Mucosa of descending colon (tissue), 3 donors: ENCODE results near the gene SPATA25. TPM values are rescaled to one million over a fixed set of nuclear protein-coding genes. Genes with fewer than 3 reads are reported as not detected.
"Not testable (repeated sequence)": the region's sequence is repeated elsewhere in the genome, so short reads cannot be mapped to it uniquely, and the experiment has no call there.

Experiments used
- ATAC-seq: fragments of 200-7000 bp; cut with Tn5 transposase; one replicate; pipeline ENCODE4 v1.9.1; 2020; ENCODE audit warnings: mild to moderate bottlenecking, moderate library complexity
- DNase-seq, 3 donors: peaks; one replicate each; pipeline ENCODE4 v3.0.0-alpha.2; 2020
- H3K36me3 ChIP-seq: fragments of 200-600 bp; one replicate; pipeline ENCODE4 v1.8.0; 2021; ENCODE audit warnings: low read depth, mild to moderate bottlenecking
- H3K4me1 ChIP-seq: fragments of 200-600 bp; one replicate; pipeline ENCODE4 v1.8.0; 2021; ENCODE audit warnings: low read depth, mild to moderate bottlenecking
- H3K4me3 ChIP-seq: fragments of 200-600 bp; one replicate; pipeline ENCODE4 v1.8.0; 2021; ENCODE audit warnings: mild to moderate bottlenecking
- H3K9me3 ChIP-seq: fragments of 200-600 bp; one replicate; pipeline ENCODE4 v1.8.0; 2021; ENCODE audit warnings: mild to moderate bottlenecking
- intact Hi-C, 2 donors: fragments of 100-400 bp; cut with DNase I in 1 of 2; cut with micrococcal nuclease in 1 of 2; formaldehyde crosslinking; loops; one replicate each; pipeline versions ENCODE4 v1.11.0 to v1.11.1; 2022; cut with DNase I, micrococcal nuclease
- total RNA-seq, 3 donors: library from RNA; stranded (reverse); fragmentation: NEBNext Ultra II Directional in 2 of 3; extraction: Animal tissue kit (Norgen Biotek cat#: 25700) in 2 of 3; gene quantifications; one replicate each; pipeline versions ENCODE4 v1.2.1 to v1.2.4, GENCODE V29; 2021 to 2023
- TF ChIP-seq, protein P1 (sequence below): fragments of 200-600 bp; IDR thresholded peaks from one replicate; pipeline ENCODE4 v1.8.0; 2022; ENCODE audit warnings: antibody characterized with exemption, mild to moderate bottlenecking
- donor health status: DM: no; HTN: no; CAD: no; lungs with moderate emphysema.
- donor health status: DM: no; HTN: no; CAD: no.
- donor health status: DM: no; HTN: yes; CAD: no.

SPATA25 gene
- total RNA-seq, 3 donors from 2014 or later: 3.9 to 6.0 (median 4.1) TPM

DNA sequence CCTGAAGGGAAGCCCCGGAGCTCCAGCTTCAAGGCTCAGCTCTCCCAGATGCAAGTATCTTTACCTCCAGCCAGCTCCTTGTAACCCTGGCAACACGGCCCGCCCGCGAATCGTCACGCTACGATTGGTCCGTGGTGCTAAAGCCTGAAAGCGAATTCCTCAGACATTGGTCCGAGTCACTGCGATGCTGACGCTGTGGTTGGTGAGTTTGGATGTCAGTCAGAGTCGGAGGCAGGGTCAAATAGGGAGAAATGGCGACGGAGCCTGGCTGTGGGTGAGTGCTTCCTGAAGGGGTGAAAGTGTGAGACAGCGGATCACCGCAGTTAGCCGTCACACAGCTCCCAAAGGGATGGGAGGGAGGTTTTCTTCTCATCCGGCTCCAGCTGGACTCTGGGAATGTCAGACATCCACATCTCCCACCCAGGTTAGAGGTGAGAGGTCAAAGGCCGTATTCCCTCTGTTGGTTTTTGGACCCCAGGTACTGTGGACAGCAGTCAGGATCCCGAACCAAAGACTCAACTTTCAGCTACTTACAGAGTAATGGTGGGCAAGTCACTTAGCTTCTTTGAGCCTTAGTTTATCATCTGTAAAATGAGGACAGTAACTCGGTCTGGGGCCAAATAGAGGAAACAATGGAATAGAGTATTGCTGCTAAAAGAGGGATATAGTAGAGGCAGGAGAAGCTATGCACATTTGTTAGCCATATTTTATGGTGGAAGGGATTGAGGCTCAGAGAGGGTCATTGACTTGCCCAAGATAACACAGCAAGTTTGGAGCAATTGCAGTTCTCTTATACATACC lies 6.2 kb downstream of the SPATA25 start, which contains the start of gene ZSWIM1:
Gene ZSWIM1 (plus strand): TSS at position 240 of the 801 bp plus-strand sequence. CDS start 1,366 bp downstream, outside the sequence.
- DNase-seq (peak; percentile 99 to 100 (median 100)), ATAC-seq (peak; percentile 99)
- Histone ChIP-seq H3K36me3 (no peaks in the 10 kb centered on the region), H3K9me3 (no peaks in the 10 kb centered on the region), H3K4me1 (peaks cover 6% of the 10 kb centered on the region), H3K4me3 (peak within 1 kb of the TSS; percentile 23)
- TF ChIP-seq, protein P1, sequence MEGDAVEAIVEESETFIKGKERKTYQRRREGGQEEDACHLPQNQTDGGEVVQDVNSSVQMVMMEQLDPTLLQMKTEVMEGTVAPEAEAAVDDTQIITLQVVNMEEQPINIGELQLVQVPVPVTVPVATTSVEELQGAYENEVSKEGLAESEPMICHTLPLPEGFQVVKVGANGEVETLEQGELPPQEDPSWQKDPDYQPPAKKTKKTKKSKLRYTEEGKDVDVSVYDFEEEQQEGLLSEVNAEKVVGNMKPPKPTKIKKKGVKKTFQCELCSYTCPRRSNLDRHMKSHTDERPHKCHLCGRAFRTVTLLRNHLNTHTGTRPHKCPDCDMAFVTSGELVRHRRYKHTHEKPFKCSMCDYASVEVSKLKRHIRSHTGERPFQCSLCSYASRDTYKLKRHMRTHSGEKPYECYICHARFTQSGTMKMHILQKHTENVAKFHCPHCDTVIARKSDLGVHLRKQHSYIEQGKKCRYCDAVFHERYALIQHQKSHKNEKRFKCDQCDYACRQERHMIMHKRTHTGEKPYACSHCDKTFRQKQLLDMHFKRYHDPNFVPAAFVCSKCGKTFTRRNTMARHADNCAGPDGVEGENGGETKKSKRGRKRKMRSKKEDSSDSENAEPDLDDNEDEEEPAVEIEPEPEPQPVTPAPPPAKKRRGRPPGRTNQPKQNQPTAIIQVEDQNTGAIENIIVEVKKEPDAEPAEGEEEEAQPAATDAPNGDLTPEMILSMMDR: no peak
- intact Hi-C loops: no loop called here

GRCh38 chr20:45878076-45878761 lies 9.2 kb downstream of the SPATA25 start:
- Histone ChIP-seq H3K9me3 (no peaks in the 10 kb centered on the region), H3K4me1 (peaks cover 6% of the 10 kb centered on the region), H3K36me3 (no peaks in the 10 kb centered on the region), H3K4me3 (no peak overlapping the region)
- ATAC-seq (no peak), DNase-seq (no peak)
- TF ChIP-seq, protein P1: no peak
- intact Hi-C loops: no loop called here

- TF ChIP-seq, protein P1: no peak
- H3K4me3 ChIP-seq: no peak overlapping the region
- H3K4me1 ChIP-seq: no peaks in the 10 kb centered on the region
- intact Hi-C loops: no loop called here
- no peaks in the 10 kb centered on the region for H3K36me3 ChIP-seq
- no peak for DNase-seq
- ATAC-seq: no peak
- H3K9me3 ChIP-seq: no peaks in the 10 kb centered on the region
Measured at GRCh38 chr20:45874576-45874975, 12.8 kb downstream of the SPATA25 start.

DNA sequence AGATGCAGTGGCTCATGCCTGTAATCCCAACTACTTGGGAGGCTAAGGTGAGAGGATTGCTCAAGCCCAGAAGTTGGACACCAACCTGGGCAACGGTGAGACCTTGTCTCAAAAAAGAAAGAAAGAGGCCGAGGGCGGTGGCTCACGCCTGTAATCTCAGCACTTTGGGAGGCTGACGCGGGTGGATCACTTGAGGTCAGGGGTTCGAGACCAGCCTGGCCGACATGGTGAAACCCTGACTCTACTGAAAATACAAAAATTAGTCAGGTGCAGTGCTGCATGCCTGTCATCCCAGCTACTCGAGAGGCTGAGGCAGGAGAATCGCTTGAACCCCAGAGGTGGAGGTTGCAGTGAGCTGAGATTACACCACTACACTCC lies 13.3 kb downstream of the SPATA25 start:
- H3K9me3 ChIP-seq, intact Hi-C loops, ATAC-seq, H3K4me3 ChIP-seq, H3K4me1 ChIP-seq, DNase-seq, H3K36me3 ChIP-seq: not testable (repeated sequence)

DNA sequence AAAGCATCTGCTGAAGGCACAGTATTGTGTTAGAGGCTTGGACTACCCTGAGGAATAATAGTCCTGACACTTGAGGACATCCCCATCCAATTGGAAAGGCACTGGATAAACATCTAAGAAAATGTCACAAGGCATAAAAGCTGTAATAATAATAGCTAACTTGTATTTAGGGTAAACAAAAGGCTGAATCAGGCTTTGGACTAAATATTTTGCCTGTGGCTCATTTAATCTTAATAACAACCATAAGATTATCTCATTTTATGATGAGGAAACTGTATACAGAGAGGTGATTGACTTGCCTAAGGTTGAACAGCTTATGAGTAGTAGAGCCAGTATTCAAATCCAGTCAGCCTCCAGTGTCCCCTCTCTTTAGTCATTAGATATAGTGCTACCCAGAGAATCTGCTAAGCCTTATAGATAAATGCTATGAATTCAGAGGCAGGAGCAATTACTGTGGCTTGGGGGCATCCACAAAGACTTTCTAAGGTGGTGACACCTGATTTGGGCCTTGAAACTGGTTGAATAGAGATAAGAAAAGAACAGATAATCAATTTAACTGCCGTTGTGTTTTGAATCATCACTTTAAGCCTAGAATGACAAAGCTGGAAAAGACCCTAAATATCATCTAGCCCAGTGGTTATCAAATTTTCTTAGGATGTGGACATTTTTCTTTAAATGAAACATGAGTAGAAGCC lies 13.9 kb downstream of the SPATA25 start:
- ATAC-seq (no peak), DNase-seq (no peak)
- TF ChIP-seq, protein P1: no peak
- Histone ChIP-seq H3K4me1 (no peaks in the 10 kb centered on the region), H3K36me3 (no peaks in the 10 kb centered on the region), H3K4me3 (no peak overlapping the region), H3K9me3 (no peaks in the 10 kb centered on the region)
- intact Hi-C loops: no loop called here
